ENCODE data around the gene CCDC196. TPM values are rescaled to one million over a fixed set of nuclear protein-coding genes. Genes with fewer than 3 reads are reported as not detected.

Gene CCDC196
- polyA plus RNA-seq, 1 donor (not counting 4 experiments of a cell fraction or from before 2014, with no cell fraction given), result not detected

GRCh38 chr14:66444271-66444927, 41.8 kb upstream of the CCDC196 start:
- DNase-seq (ENCODE audit: low read depth, low spot score) (no peak), FAIRE-seq (no peak)
- Histone ChIP-seq H3K4me2 (ENCODE audit: control insufficient read depth, extremely low read depth, insufficient read depth, low read depth, low read length) (no peak overlapping the region), H3K9ac (ENCODE audit: control insufficient read depth, extremely low read depth, insufficient read depth, low read length) (no peak overlapping the region), H4K20me1 (ENCODE audit: control insufficient read depth, extremely low read depth, insufficient read depth, low read length) (no peaks in the 10 kb centered on the region), H3K27ac (ENCODE audit: control insufficient read depth, insufficient read depth, low read length) (no peak overlapping the region), H3K79me2 (ENCODE audit: control insufficient read depth, insufficient read depth, low read length) (no peaks in the 10 kb centered on the region), H3K4me1 (ENCODE audit: control insufficient read depth, extremely low read depth, insufficient read depth, low read length) (no peaks in the 10 kb centered on the region), H3K4me3 (ENCODE audit: control insufficient read depth in 2 of 3, extremely low read depth in 1 of 3, insufficient read depth in 2 of 3, low read depth in 1 of 3, low read length in 3 of 3) (no peak overlapping the region), H3K9me3 (ENCODE audit: control insufficient read depth, low read depth, low read length) (no peaks in the 10 kb centered on the region), H3K36me3 (ENCODE audit: control insufficient read depth in 2 of 2, extremely low read depth in 1 of 2, insufficient read depth in 2 of 2, low read length in 2 of 2) (no peaks in the 10 kb centered on the region), H2AFZ (ENCODE audit: control insufficient read depth, low read length) (no peak overlapping the region), H3K9me1 (ENCODE audit: control insufficient read depth, extremely low read depth, insufficient read depth, low read length) (no peaks in the 10 kb centered on the region), H3K27me3 (ENCODE audit: control insufficient read depth, extremely low read depth, insufficient read depth, low read length) (no peaks in the 10 kb centered on the region)
- TF ChIP-seq EZH2 (IDR thresholded peaks at IDR 0.05; ENCODE audit: low read length) (no peak), CTCF (optimal IDR thresholded peaks at IDR 0.05 in 1 of 3, IDR thresholded peaks at IDR 0.05 in 1 of 3, conservative IDR thresholded peaks at IDR 0.05 in 1 of 3; ENCODE audit: extremely low read depth in 1 of 3, insufficient read depth in 2 of 3, low read length in 3 of 3) (no peak)
- dilution Hi-C loops (cut with MboI; ENCODE audit: extremely low pct_ligation_motif_present, low sequenced_read_pairs), result no loop called here

GRCh38 chr14:66445936-66446335, 40.2 kb upstream of the CCDC196 start:
- TF ChIP-seq EZH2 (IDR thresholded peaks at IDR 0.05; ENCODE audit: low read length), result no peak
- Histone ChIP-seq H4K20me1 (ENCODE audit: control insufficient read depth, extremely low read depth, insufficient read depth, low read length) (no peaks in the 10 kb centered on the region), H3K4me2 (ENCODE audit: control insufficient read depth, extremely low read depth, insufficient read depth, low read depth, low read length) (no peak overlapping the region), H2AFZ (ENCODE audit: control insufficient read depth, low read length) (no peak overlapping the region), H3K36me3 (ENCODE audit: control insufficient read depth in 2 of 2, extremely low read depth in 1 of 2, insufficient read depth in 2 of 2, low read length in 2 of 2) (no peaks in the 10 kb centered on the region), H3K9me3 (ENCODE audit: control insufficient read depth, low read depth, low read length) (no peaks in the 10 kb centered on the region), H3K9me1 (ENCODE audit: control insufficient read depth, extremely low read depth, insufficient read depth, low read length) (no peaks in the 10 kb centered on the region), H3K27me3 (ENCODE audit: control insufficient read depth, extremely low read depth, insufficient read depth, low read length) (no peaks in the 10 kb centered on the region), H3K9ac (ENCODE audit: control insufficient read depth, extremely low read depth, insufficient read depth, low read length) (no peak overlapping the region), H3K4me1 (ENCODE audit: control insufficient read depth, extremely low read depth, insufficient read depth, low read length) (no peaks in the 10 kb centered on the region), H3K79me2 (ENCODE audit: control insufficient read depth, insufficient read depth, low read length) (no peaks in the 10 kb centered on the region), H3K4me3 (ENCODE audit: control insufficient read depth in 2 of 3, extremely low read depth in 1 of 3, insufficient read depth in 2 of 3, low read depth in 1 of 3, low read length in 3 of 3) (no peak overlapping the region), H3K27ac (ENCODE audit: control insufficient read depth, insufficient read depth, low read length) (no peak overlapping the region)
- DNase-seq (ENCODE audit: low read depth, low spot score), result no peak
- dilution Hi-C loops (cut with MboI; ENCODE audit: extremely low pct_ligation_motif_present, low sequenced_read_pairs), result no loop called here
- no peak for FAIRE-seq

- dilution Hi-C loops (cut with MboI; ENCODE audit: extremely low pct_ligation_motif_present, low sequenced_read_pairs), result no loop called here
These were observed 32.7 kb upstream of the CCDC196 start for GRCh38 chr14:66453469-66453868.

More at GRCh38 chr14:66453469-66453868, 32.7 kb upstream of the CCDC196 start:
- Histone ChIP-seq H2AFZ (ENCODE audit: control insufficient read depth, low read length) (no peak overlapping the region), H3K9me3 (ENCODE audit: control insufficient read depth, low read depth, low read length) (no peaks in the 10 kb centered on the region), H3K4me2 (ENCODE audit: control insufficient read depth, extremely low read depth, insufficient read depth, low read depth, low read length) (no peak overlapping the region), H3K9ac (ENCODE audit: control insufficient read depth, extremely low read depth, insufficient read depth, low read length) (no peak overlapping the region), H3K79me2 (ENCODE audit: control insufficient read depth, insufficient read depth, low read length) (no peaks in the 10 kb centered on the region), H3K9me1 (ENCODE audit: control insufficient read depth, extremely low read depth, insufficient read depth, low read length) (no peaks in the 10 kb centered on the region), H3K27me3 (ENCODE audit: control insufficient read depth, extremely low read depth, insufficient read depth, low read length) (no peaks in the 10 kb centered on the region), H4K20me1 (ENCODE audit: control insufficient read depth, extremely low read depth, insufficient read depth, low read length) (no peaks in the 10 kb centered on the region), H3K4me3 (ENCODE audit: control insufficient read depth in 2 of 3, extremely low read depth in 1 of 3, insufficient read depth in 2 of 3, low read depth in 1 of 3, low read length in 3 of 3) (no peak overlapping the region), H3K27ac (ENCODE audit: control insufficient read depth, insufficient read depth, low read length) (no peak overlapping the region), H3K36me3 (ENCODE audit: control insufficient read depth in 2 of 2, extremely low read depth in 1 of 2, insufficient read depth in 2 of 2, low read length in 2 of 2) (no peaks in the 10 kb centered on the region), H3K4me1 (ENCODE audit: control insufficient read depth, extremely low read depth, insufficient read depth, low read length) (no peaks in the 10 kb centered on the region)
- no peak for TF ChIP-seq EZH2 (IDR thresholded peaks at IDR 0.05; ENCODE audit: low read length)
- TF ChIP-seq CTCF (optimal IDR thresholded peaks at IDR 0.05 in 1 of 3, IDR thresholded peaks at IDR 0.05 in 1 of 3, conservative IDR thresholded peaks at IDR 0.05 in 1 of 3; ENCODE audit: extremely low read depth in 1 of 3, insufficient read depth in 2 of 3, low read length in 3 of 3), result no peak
- DNase-seq (ENCODE audit: low read depth, low spot score) (no peak), FAIRE-seq (no peak)

All from keratinocyte (primary cell).